BE2C (cell line): ENCODE results near the gene LRFN2.

ENCODE experiments used
- DNase-seq: peaks from one replicate; pipeline ENCODE4 v3.0.0-alpha.2; 2020
- H3K27me3 ChIP-seq: fragments of 250-450 bp; sonication (Bioruptor Pico); 2 replicates; pipeline ENCODE4 v1.5.1; 2020; ENCODE audit warnings: mild to moderate bottlenecking
- H3K36me3 ChIP-seq: fragments of 250-450 bp; sonication (Bioruptor Pico); 2 replicates; pipeline ENCODE4 v1.5.1; 2020; ENCODE audit warnings: mild to moderate bottlenecking
- H3K4me1 ChIP-seq: fragments of 250-450 bp; sonication (Bioruptor Pico); 2 replicates; pipeline ENCODE4 v1.5.1; 2020
- H3K4me3 ChIP-seq: 2 replicates; pipeline ENCODE4 v1.5.1; 2011; ENCODE audit warnings: low read depth, low read length
- H3K9me3 ChIP-seq: fragments of 250-450 bp; sonication (Bioruptor Pico); 2 replicates; pipeline ENCODE4 v1.5.1; 2020
- CTCF ChIP-seq: IDR thresholded peaks from 2 replicates; pipeline ENCODE4 v1.5.1; 2012; ENCODE audit warnings: mild to moderate bottlenecking, low read depth, low read length

The LRFN2 gene

DNA sequence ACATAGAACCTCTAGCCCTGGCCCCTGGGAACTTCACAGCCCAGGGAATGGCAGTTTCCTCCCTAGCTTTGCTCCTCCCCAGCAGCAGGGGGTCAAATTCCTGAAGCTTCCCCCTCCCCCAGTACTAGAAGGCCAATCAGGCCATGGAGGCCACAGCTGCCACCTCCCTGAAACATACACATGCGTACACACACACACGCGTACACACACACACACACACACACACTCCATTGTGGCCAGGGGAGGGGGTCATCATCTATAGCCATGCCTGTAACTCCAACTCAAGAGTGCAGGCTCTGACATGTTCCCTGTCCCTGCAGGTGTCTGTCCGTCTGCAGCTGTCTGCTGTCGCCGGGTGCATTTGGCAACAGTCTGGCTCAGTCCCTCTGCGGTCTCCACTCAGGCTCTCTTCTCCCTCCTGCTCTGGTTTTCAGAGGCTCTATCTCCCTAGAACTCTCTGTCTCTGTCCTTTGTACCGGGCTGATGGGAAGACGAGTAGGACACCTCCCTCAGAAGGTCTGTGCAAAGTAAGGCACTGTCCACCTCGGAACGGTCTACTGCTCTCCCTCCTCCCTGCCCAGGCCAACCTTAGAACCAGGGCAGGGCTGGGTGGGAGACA lies 1.4 kb downstream of the LRFN2 start:
- H3K9me3 ChIP-seq: no peaks in the 10 kb centered on the region
- H3K36me3 ChIP-seq: no peaks in the 10 kb centered on the region
- DNase-seq: peak; percentile 56
- no peak for TF ChIP-seq CTCF
- H3K4me1 ChIP-seq: peaks cover 4% of the 10 kb centered on the region
- no peaks in the 10 kb centered on the region for H3K27me3 ChIP-seq
- peak overlapping the region; percentile 97 for H3K4me3 ChIP-seq

- TF ChIP-seq CTCF: no peak
- Histone ChIP-seq H3K9me3 (no peaks in the 10 kb centered on the region), H3K27me3 (no peaks in the 10 kb centered on the region), H3K36me3 (no peaks in the 10 kb centered on the region), H3K4me3 (peak overlapping the region; percentile 97), H3K4me1 (peaks cover 4% of the 10 kb centered on the region)
- DNase-seq: peak; percentile 19
Observed at GRCh38 chr6:40585223-40585622, 1.9 kb downstream of the LRFN2 start.

- Histone ChIP-seq H3K9me3 (no peaks in the 10 kb centered on the region), H3K36me3 (no peaks in the 10 kb centered on the region), H3K4me3 (peak overlapping the region; percentile 97), H3K4me1 (peaks cover 4% of the 10 kb centered on the region), H3K27me3 (no peaks in the 10 kb centered on the region)
- TF ChIP-seq CTCF: no peak
- no peak for DNase-seq
Observed at GRCh38 chr6:40584741-40585140, 2.4 kb downstream of the LRFN2 start.

GRCh38 chr6:40583709-40584108 lies 3.5 kb downstream of the LRFN2 start:
- peaks cover 4% of the 10 kb centered on the region for H3K4me1 ChIP-seq
- DNase-seq: no peak
- no peaks in the 10 kb centered on the region for H3K27me3 ChIP-seq

DNA sequence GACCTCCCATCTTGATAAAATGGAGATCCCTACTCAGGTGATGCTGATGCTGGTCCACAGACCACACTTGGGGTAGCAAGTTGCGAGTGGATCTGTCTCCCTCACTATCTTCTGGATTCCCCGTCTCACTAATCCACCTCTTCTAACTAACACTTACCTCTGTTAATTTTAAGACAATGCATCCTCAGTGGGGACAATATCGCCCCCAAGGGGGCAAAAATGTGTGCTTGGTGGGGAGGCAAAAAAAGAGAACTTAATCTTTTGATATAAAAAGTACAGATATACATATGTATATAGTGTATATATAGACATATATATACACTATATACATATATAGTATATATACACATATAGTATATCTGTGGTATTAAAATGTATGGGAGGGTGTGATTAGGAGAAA lies 4.3 kb downstream of the LRFN2 start:
- Histone ChIP-seq H3K9me3 (no peaks in the 10 kb centered on the region), H3K4me3 (no peak overlapping the region), H3K4me1 (peaks cover 4% of the 10 kb centered on the region; the same call in 1 of the 2 replicates), H3K36me3 (no peaks in the 10 kb centered on the region), H3K27me3 (no peaks in the 10 kb centered on the region)
- TF ChIP-seq CTCF: peak; percentile 55
- DNase-seq: peak; percentile 25

More at GRCh38 chr6:40583709-40584108, 3.5 kb downstream of the LRFN2 start:
- Histone ChIP-seq H3K9me3 (no peaks in the 10 kb centered on the region), H3K4me3 (no peak overlapping the region), H3K36me3 (no peaks in the 10 kb centered on the region)
- TF ChIP-seq CTCF: no peak

GRCh38 chr6:40579101-40579500 lies 8.1 kb downstream of the LRFN2 start:
- no peaks in the 10 kb centered on the region for H3K27me3 ChIP-seq
- no peaks in the 10 kb centered on the region for H3K9me3 ChIP-seq
- H3K4me1 ChIP-seq: no peaks in the 10 kb centered on the region
- no peak for DNase-seq
- no peak overlapping the region for H3K4me3 ChIP-seq
- no peak for TF ChIP-seq CTCF
- no peaks in the 10 kb centered on the region for H3K36me3 ChIP-seq
